B cell (primary cell): ENCODE data around the gene FCER2. TPM values are rescaled to one million over a fixed set of nuclear protein-coding genes. Genes with fewer than 3 reads are reported as not detected.

ENCODE experiments used
- ATAC-seq: fragments of 200-7000 bp; cut with Tn5 transposase; one replicate; pipeline ENCODE4 v1.10.0; 2021; ENCODE audit warnings: low read depth, mild to moderate bottlenecking, moderate number of reproducible peaks, moderate library complexity
- CTCF ChIA-PET: fragments of 350-600 bp; sonication (Branson Sonifier 250); formaldehyde crosslinking; loops from one replicate; lab custom pipeline; 2021; ENCODE audit warnings: antibody characterized with exemption, inconsistent platforms; lab: Charles Lee
- POLR2A ChIA-PET: fragments of 350-600 bp; sonication (Branson Sonifier 250); formaldehyde crosslinking; loops from one replicate; lab custom pipeline; 2021; ENCODE audit warnings: antibody characterized with exemption; lab: Charles Lee
- DNase-seq: peaks from one replicate; pipeline ENCODE4 v3.0.0; 2013
- H2AFZ ChIP-seq: 2 replicates; pipeline ENCODE4 v1.6.1; 2012; ENCODE audit warnings: mild to moderate bottlenecking, low read depth, low read length; ENCODE audit not compliant: insufficient read depth, poor library complexity, severe bottlenecking
- H3K27ac ChIP-seq, 2 donors: 1 replicate in 1 of 2; 2 replicates in 1 of 2; pipeline ENCODE4 v1.5.1; 2012 to 2013; ENCODE audit warnings: low read length in 2 of 2, mild to moderate bottlenecking in 2 of 2, moderate library complexity in 1 of 2
- H3K27me3 ChIP-seq, 4 experiments: fragments of 200-600 bp in 1 of 4; sonication (generic) in 1 of 4; replicated peaks in 1 of 4; 1 replicate in 2 of 4; 2 replicates in 2 of 4; pipeline versions ENCODE4 v1.6.1 to v1.7.0; 2013 to 2016; ENCODE audit warnings: low read length in 3 of 4, mild to moderate bottlenecking in 2 of 4, mixed read lengths in 1 of 4, moderate library complexity in 1 of 4; ENCODE audit not compliant: insufficient read depth in 4 of 4, control insufficient read depth in 3 of 4; ENCODE audit errors: control extremely low read depth in 1 of 4
- H3K36me3 ChIP-seq, 2 experiments: replicated peaks in 1 of 2; 1 replicate in 1 of 2; 2 replicates in 1 of 2; pipeline versions ENCODE4 v1.6.1 to v1.7.1; 2013; ENCODE audit warnings: low read length in 1 of 2; ENCODE audit not compliant: insufficient read depth in 2 of 2, control insufficient read depth in 1 of 2; ENCODE audit errors: control extremely low read depth in 1 of 2, extremely low read depth in 1 of 2
- H3K4me1 ChIP-seq, 2 donors: fragments of 200-600 bp in 1 of 2; sonication (generic) in 1 of 2; 1 replicate in 1 of 2; 2 replicates in 1 of 2; pipeline versions ENCODE4 v1.5.1 to v1.6.1; 2013 to 2017; ENCODE audit warnings: low read length in 2 of 2; ENCODE audit not compliant: control insufficient read depth in 2 of 2, insufficient read depth in 2 of 2
- H3K4me2 ChIP-seq: replicated peaks from 2 replicates; pipeline ENCODE3; 2012; ENCODE audit warnings: mild to moderate bottlenecking, low read depth, low read length; ENCODE audit not compliant: poor library complexity, severe bottlenecking
- H3K4me3 ChIP-seq, 5 experiments: fragments of 200-600 bp in 1 of 5; sonication (generic) in 1 of 5; 1 replicate in 3 of 5; 2 replicates in 2 of 5; pipeline versions ENCODE4 v1.5.1 to v1.7.0; 2011 to 2016; ENCODE audit warnings: low read length in 4 of 5, mild to moderate bottlenecking in 4 of 5, low read depth in 2 of 5, control low read depth in 1 of 5, moderate library complexity in 1 of 5; ENCODE audit not compliant: insufficient read depth in 1 of 5; ENCODE audit errors: control extremely low read depth in 1 of 5, extremely low read depth in 1 of 5
- H3K79me2 ChIP-seq: fragments of 200-600 bp; sonication (generic); one replicate; pipeline ENCODE4 v1.6.0; 2016; ENCODE audit warnings: low read length; ENCODE audit not compliant: control insufficient read depth, insufficient read depth
- H3K9ac ChIP-seq: fragments of 200-600 bp; sonication (generic); 2 replicates; pipeline ENCODE4 v1.6.1; 2017; ENCODE audit warnings: mild to moderate bottlenecking, low read length, moderate library complexity
- H3K9me3 ChIP-seq, 3 donors: one replicate each; pipeline versions ENCODE4 v1.6.1 to v1.7.1; 2013; ENCODE audit warnings: low read length in 2 of 3; ENCODE audit not compliant: control insufficient read depth in 2 of 3, insufficient read depth in 1 of 3; ENCODE audit errors: control extremely low read depth in 1 of 3
- H4K20me1 ChIP-seq: 2 replicates; pipeline ENCODE4 v1.6.0; 2012; ENCODE audit warnings: mild to moderate bottlenecking, low read length; ENCODE audit not compliant: insufficient read depth, control insufficient read depth, poor library complexity, severe bottlenecking
- H3K27ac Mint-ChIP-seq: one replicate; pipeline ENCODE4 v1.8.0; 2021; ENCODE audit warnings: mixed read lengths
- H3K27me3 Mint-ChIP-seq: one replicate; pipeline ENCODE4 v1.8.0; 2021; ENCODE audit warnings: mixed read lengths
- H3K4me1 Mint-ChIP-seq: one replicate; pipeline ENCODE4 v1.8.0; 2021; ENCODE audit warnings: mixed read lengths
- H3K4me3 Mint-ChIP-seq: one replicate; pipeline ENCODE4 v1.8.0; 2021; ENCODE audit warnings: mixed read lengths
- H3K9me3 Mint-ChIP-seq: one replicate; pipeline ENCODE4 v1.8.0; 2022; ENCODE audit warnings: mixed read lengths; ENCODE audit not compliant: insufficient read depth
- CTCF ChIP-seq: fragments of 200-600 bp; IDR thresholded peaks from one replicate; pipeline ENCODE4 v1.8.0; 2022; ENCODE audit warnings: antibody characterized with exemption, mild to moderate bottlenecking
- EZH2 ChIP-seq: IDR thresholded peaks from 2 replicates; pipeline ENCODE4 v1.6.1; 2012; ENCODE audit warnings: borderline replicate concordance, low read depth, mild to moderate bottlenecking, moderate library complexity, low read length; ENCODE audit not compliant: insufficient read depth, poor library complexity, severe bottlenecking
- WGBS: methylation state at CpG from one replicate; pipeline ENCODE4 v1.1.5; 2013; ENCODE audit warnings: missing lambda C conversion rate; ENCODE audit not compliant: insufficient coverage; 5-methylcytosine and 5-hydroxymethylcytosine counted together
- intact Hi-C: fragments of 100-400 bp; cut with micrococcal nuclease; formaldehyde crosslinking; loops from one replicate; pipeline ENCODE4 v1.10.0; 2022
- polyA plus RNA-seq: library from polyadenylated mRNA; depleted of rRNA; stranded (reverse); fragments of >200 nt; gene quantifications from 2 replicates; pipeline ENCODE4 v1.2.3, GENCODE V29; 2012
- total RNA-seq, 2 donors: library from RNA; stranded (reverse); fragments of 120-200 nt in 1 of 2; gene quantifications; 1 replicate in 1 of 2; 2 replicates in 1 of 2; pipeline versions ENCODE4 v1.2.3 to v1.2.4, GENCODE V29; 2013 to 2022

Gene FCER2
- total and polyA plus RNA-seq, 2 donors (not counting 1 experiment from before 2014, with no cell fraction given) = 17.1 to 419 TPM

GRCh38 chr19:7680606-7681339 is 21.2 kb downstream of the FCER2 start, which contains the start of gene TRAPPC5:
TRAPPC5 (plus strand) TSS chr19:7680833; CDS start chr19:7682254, 1,421 bp downstream.
- DNase-seq (peak; percentile 93), ATAC-seq (peak; percentile 65)
- peaks cover 0 to 21% of the 10 kb centered on the region in 2 experiments for H3K36me3 ChIP-seq
- peaks cover 0 to 9% (median 0%) of the 10 kb centered on the region in 3 donors for H3K9me3 ChIP-seq
- H3K9ac ChIP-seq = peak within 1 kb of the TSS; percentile 79
- H4K20me1 ChIP-seq = peaks cover 33% of the 10 kb centered on the region
- Mint-ChIP-seq H3K4me3 (peak within 1 kb of the TSS; percentile 87), H3K27me3 (peaks cover 15% of the 10 kb centered on the region), H3K9me3 (no peaks in the 10 kb centered on the region), H3K4me1 (peaks cover 63% of the 10 kb centered on the region), H3K27ac (peak within 1 kb of the TSS; percentile 92)
- peaks cover 0 to 21% (median 3%) of the 10 kb centered on the region in 4 experiments for H3K27me3 ChIP-seq
- H3K79me2 ChIP-seq = peaks cover 32% of the 10 kb centered on the region
- TF ChIP-seq EZH2 = no peak
- TF ChIP-seq CTCF = peak; percentile 95
- under 1% methylated on average over 79 of the region's 79 CpGs for WGBS
- H3K27ac ChIP-seq = peak within 1 kb of the TSS; percentile 79 to 92
- intact Hi-C loops = loop anchor here (1.0 to 5.0 kb wide), 4 partner anchors 14 to 37 kb away; partner anchors contain the start of gene FCER2
- H3K4me3 ChIP-seq = peak within 1 kb of the TSS; percentile 35 to 98 (median 93)
- peaks cover 37 to 45% of the 10 kb centered on the region in 2 donors for H3K4me1 ChIP-seq
- POLR2A ChIA-PET = interaction anchor here (0.6 to 1.5 kb wide), 8 partner anchors 17 to 125 kb away, joined by 3 to 15 read pairs (median 4); partner anchors contain the start of gene FCER2
- CTCF ChIA-PET = interaction anchor here (0.5 to 5.4 kb wide), 50 partner anchors 10 to 578 kb away, joined by 3 to 145 read pairs (median 5); partner anchors contain the start of genes FCER2, MAP2K7, PET100 and RETN
- peak within 1 kb of the TSS; percentile 85 for H2AFZ ChIP-seq
- H3K4me2 ChIP-seq = peak within 1 kb of the TSS; percentile 94
